HTR-8/SVneo (cell line): ENCODE data around the gene LAX1.
"Not testable (repeated sequence)": the region's sequence is repeated elsewhere in the genome, so short reads cannot be mapped to it uniquely, and the experiment has no call there.

Experiments used
- DNase-seq: peaks from one replicate; pipeline ENCODE4 v3.0.0; 2011; ENCODE audit warnings: low spot score, mixed read lengths; ENCODE audit not compliant: insufficient read length
- FAIRE-seq: peaks from 2 replicates; lab custom pipeline; 2011; peaks lifted over from hg19 to GRCh38; lab: Jason Lieb, UNC

The LAX1 gene

GRCh38 chr1:203764105-203765028 lies 616 bp upstream of the LAX1 start:
- DNase-seq: no peak
- FAIRE-seq: no peak

- no peak for FAIRE-seq
Measured at GRCh38 chr1:203768256-203768655, 3.3 kb downstream of the LAX1 start.

GRCh38 chr1:203769505-203770343 lies 4.7 kb downstream of the LAX1 start:
- DNase-seq (no peak), FAIRE-seq (no peak)

More at GRCh38 chr1:203768256-203768655, 3.3 kb downstream of the LAX1 start:
- DNase-seq: no peak

- DNase-seq (no peak), FAIRE-seq (no peak)
Measured at GRCh38 chr1:203771901-203772301, 6.9 kb downstream of the LAX1 start.

GRCh38 chr1:203772836-203773235 lies 7.9 kb downstream of the LAX1 start:
- no peak for FAIRE-seq
- no peak for DNase-seq

GRCh38 chr1:203776636-203777035 lies 11.7 kb downstream of the LAX1 start:
- FAIRE-seq (no peak), DNase-seq (no peak)

GRCh38 chr1:203777596-203777995 lies 12.6 kb downstream of the LAX1 start:
- FAIRE-seq (no peak), DNase-seq (no peak)

- DNase-seq (no peak), FAIRE-seq (no peak)
Measured at GRCh38 chr1:203778146-203778545, 13.2 kb downstream of the LAX1 start.

GRCh38 chr1:203778789-203779188 lies 13.8 kb downstream of the LAX1 start:
- no peak for DNase-seq
- FAIRE-seq: no peak

- FAIRE-seq (no peak), DNase-seq (no peak)
Measured at GRCh38 chr1:203781962-203782361, 17.0 kb downstream of the LAX1 start.

- no peak for FAIRE-seq
- no peak for DNase-seq
Measured at GRCh38 chr1:203789966-203790365, 25.0 kb downstream of the LAX1 start.

- DNase-seq: no peak
- FAIRE-seq: no peak
Measured at GRCh38 chr1:203791498-203791897, 26.5 kb downstream of the LAX1 start.

- no peak for DNase-seq
- no peak for FAIRE-seq
Measured at GRCh38 chr1:203792486-203792885, 27.5 kb downstream of the LAX1 start.

- FAIRE-seq, DNase-seq: not testable (repeated sequence)
Measured at GRCh38 chr1:203793561-203793960, 28.6 kb downstream of the LAX1 start.

- DNase-seq: no peak
- FAIRE-seq: no peak
Measured at GRCh38 chr1:203794764-203795440, 29.9 kb downstream of the LAX1 start.

GRCh38 chr1:203795441-203796235 lies 30.7 kb downstream of the LAX1 start, which contains the start of the genes ZBED6 and ZC3H11A:
TSS of gene ZBED6 (plus strand) at chr1:203795623. CDS start at chr1:203797523, 1,900 bp downstream.
TSS of gene ZC3H11A (plus strand) at chr1:203795623. CDS start at chr1:203817071, 21,448 bp downstream.
- FAIRE-seq (peak; percentile 46), DNase-seq (peak; percentile 97)

GRCh38 chr1:203796236-203796605 lies 31.2 kb downstream of the LAX1 start:
- FAIRE-seq: no peak

GRCh38 chr1:203797216-203797615 lies 32.2 kb downstream of the LAX1 start:
- DNase-seq (no peak), FAIRE-seq (no peak)

More at GRCh38 chr1:203796236-203796605, 31.2 kb downstream of the LAX1 start:
- DNase-seq: no peak

- FAIRE-seq (no peak), DNase-seq (no peak)
Measured at GRCh38 chr1:203797948-203798655, 33.1 kb downstream of the LAX1 start.
